ENCODE data around the gene FBXW8.

The FBXW8 gene

DNA sequence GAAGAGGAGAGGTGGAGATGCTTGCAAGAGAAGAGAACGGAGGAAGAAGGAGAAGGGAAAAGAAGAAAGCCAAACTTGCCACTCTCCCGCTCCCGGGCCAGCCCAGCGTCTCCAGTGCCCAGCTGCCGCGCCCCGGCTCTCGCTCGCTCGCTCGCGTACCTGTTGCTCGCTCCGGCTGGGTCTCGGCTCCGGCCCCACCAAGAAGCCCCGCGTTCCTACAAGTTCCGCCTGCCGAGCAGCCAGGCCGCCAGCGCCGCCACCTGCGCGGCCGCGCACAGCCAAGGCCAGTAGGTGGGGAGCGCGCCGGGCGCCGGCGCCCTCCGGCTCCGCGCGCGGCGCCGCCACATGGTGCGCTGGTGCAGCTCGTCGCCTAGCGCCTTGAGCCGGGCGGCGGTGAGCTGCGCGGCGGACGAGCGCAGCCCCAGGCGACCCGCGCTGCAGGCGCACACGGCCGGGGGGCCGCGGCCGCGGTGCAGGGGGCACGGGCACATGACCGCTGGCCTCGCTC lies 29.9 kb upstream of the FBXW8 start:
- peak; percentile 62 for DNase-seq (ENCODE audit: low read depth)
- H3K4me3 ChIP-seq (ENCODE audit: low read depth, low read length), result no peak overlapping the region
- TF ChIP-seq, protein P1, sequence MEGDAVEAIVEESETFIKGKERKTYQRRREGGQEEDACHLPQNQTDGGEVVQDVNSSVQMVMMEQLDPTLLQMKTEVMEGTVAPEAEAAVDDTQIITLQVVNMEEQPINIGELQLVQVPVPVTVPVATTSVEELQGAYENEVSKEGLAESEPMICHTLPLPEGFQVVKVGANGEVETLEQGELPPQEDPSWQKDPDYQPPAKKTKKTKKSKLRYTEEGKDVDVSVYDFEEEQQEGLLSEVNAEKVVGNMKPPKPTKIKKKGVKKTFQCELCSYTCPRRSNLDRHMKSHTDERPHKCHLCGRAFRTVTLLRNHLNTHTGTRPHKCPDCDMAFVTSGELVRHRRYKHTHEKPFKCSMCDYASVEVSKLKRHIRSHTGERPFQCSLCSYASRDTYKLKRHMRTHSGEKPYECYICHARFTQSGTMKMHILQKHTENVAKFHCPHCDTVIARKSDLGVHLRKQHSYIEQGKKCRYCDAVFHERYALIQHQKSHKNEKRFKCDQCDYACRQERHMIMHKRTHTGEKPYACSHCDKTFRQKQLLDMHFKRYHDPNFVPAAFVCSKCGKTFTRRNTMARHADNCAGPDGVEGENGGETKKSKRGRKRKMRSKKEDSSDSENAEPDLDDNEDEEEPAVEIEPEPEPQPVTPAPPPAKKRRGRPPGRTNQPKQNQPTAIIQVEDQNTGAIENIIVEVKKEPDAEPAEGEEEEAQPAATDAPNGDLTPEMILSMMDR (IDR thresholded peaks at IDR 0.05; ENCODE audit: insufficient read depth, low read depth, low read length, missing control alignments), result peak; percentile 18

DNA sequence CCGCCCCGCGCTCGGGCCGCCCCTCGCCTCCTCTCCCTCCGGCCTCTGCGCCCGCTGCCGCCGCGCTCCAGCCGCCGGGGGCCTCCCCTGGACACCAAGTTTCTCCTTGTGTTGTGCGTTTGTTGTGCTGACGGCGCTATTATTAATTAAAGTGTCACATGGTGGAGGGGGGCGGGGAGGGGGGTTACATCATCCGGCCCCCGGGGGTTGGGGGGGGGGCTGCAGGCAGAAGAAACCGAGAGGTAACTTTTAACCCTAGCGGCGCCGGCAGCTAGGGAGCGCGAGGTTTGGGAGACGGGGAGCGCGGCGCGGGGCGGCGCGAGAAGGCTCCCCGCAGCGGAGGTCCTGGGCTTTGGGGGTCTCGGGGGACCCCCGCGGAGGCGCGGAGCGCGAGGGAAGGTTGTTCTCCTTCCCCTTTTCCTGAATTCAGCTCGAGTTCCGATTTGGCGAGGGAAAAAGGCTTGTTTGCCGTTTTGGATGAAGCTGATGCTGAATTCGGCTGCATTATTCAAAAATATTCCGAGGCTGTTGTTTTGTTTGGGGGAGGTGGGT lies 29.3 kb upstream of the FBXW8 start, which contains the start of gene HRK:
Gene HRK (minus strand): TSS at position 117 of the 552 bp plus-strand sequence. CDS start 134 bp downstream, outside the sequence.
- TF ChIP-seq, protein P1 (IDR thresholded peaks at IDR 0.05; ENCODE audit: insufficient read depth, low read depth, low read length, missing control alignments), result no peak
- no peak for DNase-seq (ENCODE audit: low read depth)

DNA sequence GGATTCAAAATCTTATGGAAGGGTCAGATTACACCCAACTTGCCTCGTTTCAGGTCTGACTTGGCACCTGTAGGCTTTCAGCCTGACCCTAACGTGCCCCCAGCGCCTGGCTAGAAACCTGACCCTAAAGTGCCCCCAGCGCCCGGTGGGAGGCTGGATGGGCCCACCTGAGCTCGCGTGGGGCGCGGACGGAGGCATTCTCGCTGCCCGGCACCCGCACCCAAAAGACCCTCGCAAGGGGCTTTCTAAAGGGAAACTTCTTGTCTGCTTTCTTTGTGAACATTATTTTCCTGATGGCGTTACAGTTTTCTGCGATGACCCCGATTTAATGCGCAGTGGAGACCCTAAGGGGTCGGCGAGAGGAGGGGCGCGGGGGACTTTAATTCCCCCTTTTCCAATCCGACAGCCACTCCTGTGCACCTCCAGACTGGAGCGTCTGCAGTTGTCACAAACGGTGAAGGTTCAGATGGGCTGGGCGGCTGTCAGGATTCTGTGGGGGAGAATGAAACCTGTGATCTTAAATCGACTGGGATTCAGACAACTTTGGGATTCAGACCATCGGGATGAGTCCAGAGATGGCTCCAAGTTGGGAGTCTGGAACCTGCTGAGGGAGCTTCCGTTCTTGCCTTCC lies 28.8 kb upstream of the FBXW8 start:
- no peak for DNase-seq (ENCODE audit: low read depth)
- no peak overlapping the region for H3K4me3 ChIP-seq (ENCODE audit: low read depth, low read length)
- TF ChIP-seq, protein P1 (IDR thresholded peaks at IDR 0.05; ENCODE audit: insufficient read depth, low read depth, low read length, missing control alignments), result no peak

More for the DNA sequence above, 29.3 kb upstream of the FBXW8 start, which contains the start of gene HRK:
- H3K4me3 ChIP-seq (ENCODE audit: low read depth, low read length), result no peak within 1 kb of the TSS

DNA sequence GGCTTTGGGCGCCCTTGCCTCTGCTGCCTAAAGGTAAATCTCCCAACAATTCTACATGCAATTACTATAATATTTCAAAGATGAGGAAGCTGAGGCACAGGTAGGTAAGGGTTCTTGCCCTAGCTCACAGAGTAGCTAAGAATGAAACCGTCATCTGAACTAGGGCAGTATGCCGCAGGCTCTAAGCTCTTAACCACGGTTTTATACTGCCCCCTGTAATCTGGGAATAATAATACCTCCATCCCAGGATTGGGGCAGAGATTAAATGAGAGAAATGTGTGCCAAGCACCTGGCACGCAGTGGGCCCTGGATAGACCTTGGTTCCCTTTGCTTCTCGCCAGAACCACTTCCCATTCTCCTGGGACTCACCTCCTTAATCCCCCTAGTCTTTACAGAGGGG lies 28.0 kb upstream of the FBXW8 start:
- TF ChIP-seq, protein P1 (IDR thresholded peaks at IDR 0.05; ENCODE audit: insufficient read depth, low read depth, low read length, missing control alignments), result no peak
- DNase-seq (ENCODE audit: low read depth), result no peak
- H3K4me3 ChIP-seq (ENCODE audit: low read depth, low read length), result no peak overlapping the region

DNA sequence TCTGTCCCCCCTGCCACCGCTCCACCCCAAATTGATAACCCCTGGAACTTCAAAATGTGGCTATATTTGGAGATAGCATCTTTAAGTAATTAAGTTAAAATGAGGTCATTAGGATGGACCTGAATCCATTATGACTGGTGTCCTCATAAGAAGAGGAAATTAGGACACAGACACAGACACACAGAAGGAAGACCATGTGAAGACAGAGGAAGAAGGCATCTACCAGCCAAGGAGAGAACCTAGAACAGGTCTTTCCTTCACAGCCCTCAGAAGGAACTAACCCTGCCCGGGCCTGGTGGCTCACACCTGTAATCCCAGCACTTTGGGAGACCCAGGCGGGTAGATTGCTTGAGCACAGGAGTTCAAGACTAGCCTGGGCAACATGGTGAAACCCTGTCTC lies 25.9 kb upstream of the FBXW8 start:
- DNase-seq (ENCODE audit: low read depth), result no peak
- H3K4me3 ChIP-seq (ENCODE audit: low read depth, low read length), result no peak overlapping the region
- TF ChIP-seq, protein P1 (IDR thresholded peaks at IDR 0.05; ENCODE audit: insufficient read depth, low read depth, low read length, missing control alignments), result no peak

DNA sequence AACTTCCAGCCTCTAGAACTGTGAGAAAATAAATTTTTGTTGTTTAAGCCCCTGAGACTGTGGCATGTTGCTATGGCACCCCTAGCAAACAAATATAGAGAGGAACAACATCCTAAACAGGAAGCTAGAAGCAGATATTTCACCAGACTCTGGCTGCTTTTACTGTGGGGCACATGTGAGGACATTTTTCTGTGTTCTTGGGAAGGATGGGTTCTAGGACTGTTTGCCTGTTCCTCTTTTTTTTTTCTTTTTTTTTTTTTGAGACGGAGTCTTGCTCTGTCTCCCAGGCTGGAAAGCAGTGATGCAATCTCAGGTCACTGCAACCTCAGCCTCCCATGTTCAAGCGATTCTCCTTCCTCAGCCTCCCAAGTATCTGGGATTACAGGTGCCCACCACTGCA lies 25.3 kb upstream of the FBXW8 start:
- TF ChIP-seq, protein P1 (IDR thresholded peaks at IDR 0.05; ENCODE audit: insufficient read depth, low read depth, low read length, missing control alignments), result no peak
- peak; percentile 33 for DNase-seq (ENCODE audit: low read depth)
- H3K4me3 ChIP-seq (ENCODE audit: low read depth, low read length), result no peak overlapping the region

Measured in GM12865 (cell line).